ENCODE measurements around the gene PPP1R18.

Gene PPP1R18

GRCh38 chr6:30647242-30648116, 39.0 kb downstream of the PPP1R18 start:
- no peak for TF ChIP-seq CTCF (conservative IDR thresholded peaks at IDR 0.05; ENCODE audit: low read depth, low read length)
- H3K4me3 ChIP-seq (ENCODE audit: low read depth, low read length), result peak overlapping the region; percentile 98
- peak; percentile 50 for DNase-seq (ENCODE audit: low read depth)

GRCh38 chr6:30646450-30647241, 39.8 kb downstream of the PPP1R18 start, which contains the start of gene C6orf136:
TSS of gene C6orf136 (plus strand) at chr6:30647133. CDS start at chr6:30647232, 99 bp downstream.
- TF ChIP-seq CTCF (conservative IDR thresholded peaks at IDR 0.05; ENCODE audit: low read depth, low read length), result no peak
- H3K4me3 ChIP-seq (ENCODE audit: low read depth, low read length), result peak within 1 kb of the TSS; percentile 98
- peak; percentile 95 for DNase-seq (ENCODE audit: low read depth)

- no peak for DNase-seq (ENCODE audit: low read depth)
- TF ChIP-seq CTCF (conservative IDR thresholded peaks at IDR 0.05; ENCODE audit: low read depth, low read length), result no peak
- no peak overlapping the region for H3K4me3 ChIP-seq (ENCODE audit: low read depth, low read length)
Measured at GRCh38 chr6:30645989-30646388, 40.5 kb downstream of the PPP1R18 start.

- no peak overlapping the region for H3K4me3 ChIP-seq (ENCODE audit: low read depth, low read length)
- no peak for TF ChIP-seq CTCF (conservative IDR thresholded peaks at IDR 0.05; ENCODE audit: low read depth, low read length)
- DNase-seq (ENCODE audit: low read depth), result no peak
Measured at GRCh38 chr6:30644769-30645168, 41.7 kb downstream of the PPP1R18 start.

GRCh38 chr6:30643656-30644055, 42.8 kb downstream of the PPP1R18 start:
- no peak for TF ChIP-seq CTCF (conservative IDR thresholded peaks at IDR 0.05; ENCODE audit: low read depth, low read length)
- DNase-seq (ENCODE audit: low read depth), result no peak
- H3K4me3 ChIP-seq (ENCODE audit: low read depth, low read length), result no peak overlapping the region

- H3K4me3 ChIP-seq (ENCODE audit: low read depth, low read length), result no peak overlapping the region
- no peak for TF ChIP-seq CTCF (conservative IDR thresholded peaks at IDR 0.05; ENCODE audit: low read depth, low read length)
- DNase-seq (ENCODE audit: low read depth), result no peak
Measured at GRCh38 chr6:30641048-30641447, 45.4 kb downstream of the PPP1R18 start.

All from choroid plexus epithelial cell (primary cell).